ES-I3 (cell line): Measurements from ENCODE around the gene LENG8.
"Not testable (repeated sequence)": the region's sequence is repeated elsewhere in the genome, so short reads cannot be mapped to it uniquely, and the experiment has no call there.

Source experiments
- H3K36me3 ChIP-seq: 2 replicates; pipeline ENCODE4 v1.6.1; 2013; ENCODE audit warnings: mild to moderate bottlenecking, low read length, control low read depth, moderate library complexity; ENCODE audit not compliant: insufficient read depth
- H3K4me1 ChIP-seq: 2 replicates; pipeline ENCODE4 v1.6.1; 2013; ENCODE audit warnings: mild to moderate bottlenecking, control low read depth, low read length; ENCODE audit not compliant: insufficient read depth
- H3K9ac ChIP-seq: 2 replicates; pipeline ENCODE4 v1.6.1; 2013; ENCODE audit warnings: low read depth, mild to moderate bottlenecking, low read length, moderate library complexity
- H3K9me3 ChIP-seq: 2 replicates; pipeline ENCODE4 v1.6.1; 2013; ENCODE audit warnings: mild to moderate bottlenecking, low read length, moderate library complexity; ENCODE audit not compliant: control insufficient read depth, insufficient read depth

Gene LENG8

DNA sequence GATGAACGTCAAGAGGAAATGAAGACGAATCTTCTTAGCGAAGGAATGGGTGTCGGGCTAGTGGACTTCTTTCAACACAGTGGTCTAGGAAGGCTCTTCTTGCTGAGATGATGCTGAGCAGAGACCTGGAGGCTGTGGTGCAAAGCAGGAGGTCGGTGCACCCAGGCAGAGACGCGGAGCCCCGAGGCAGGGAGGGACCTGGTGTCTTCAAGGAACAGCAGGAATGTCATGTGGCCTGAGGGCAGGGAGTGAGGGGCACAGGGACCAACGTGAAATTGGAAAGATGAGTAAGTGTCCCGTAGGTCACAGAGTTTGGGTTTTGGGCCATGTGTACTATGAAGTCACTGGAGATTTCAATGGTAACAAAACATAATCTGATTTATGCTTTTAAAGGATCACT, 35.5 kb downstream of the LENG8 start:
- H3K9me3 ChIP-seq = no peaks in the 10 kb centered on the region
- 0 out of 2 replicates have a peak, but pooled peaks cover 1% of the 10 kb centered on the region for H3K4me1 ChIP-seq
- H3K36me3 ChIP-seq = no peaks in the 10 kb centered on the region
- no peak overlapping the region for H3K9ac ChIP-seq

DNA sequence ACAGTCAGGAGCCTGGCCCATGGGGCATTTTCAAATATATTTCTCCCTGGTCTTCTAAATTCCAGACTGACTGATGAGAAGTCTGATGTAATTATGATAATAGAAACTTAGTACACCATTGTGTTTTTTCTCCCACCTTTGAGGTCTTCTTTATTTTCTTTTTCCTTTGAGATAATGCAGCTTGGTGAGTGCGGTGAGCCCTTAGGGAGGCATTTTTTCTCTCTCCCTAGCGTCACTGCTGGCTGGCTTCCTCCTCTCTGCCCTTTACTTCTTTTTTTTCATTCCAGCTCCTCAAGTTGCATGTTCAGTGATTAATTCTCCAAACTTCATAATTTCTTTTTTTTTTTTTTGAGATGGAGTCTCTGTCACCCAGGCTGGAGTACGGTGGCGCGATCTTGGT, 36.9 kb downstream of the LENG8 start:
- Histone ChIP-seq H3K4me1 (0 out of 2 replicates have a peak, but pooled peaks cover 5% of the 10 kb centered on the region), H3K9me3 (no peaks in the 10 kb centered on the region), H3K9ac (no peak overlapping the region), H3K36me3 (no peaks in the 10 kb centered on the region)

DNA sequence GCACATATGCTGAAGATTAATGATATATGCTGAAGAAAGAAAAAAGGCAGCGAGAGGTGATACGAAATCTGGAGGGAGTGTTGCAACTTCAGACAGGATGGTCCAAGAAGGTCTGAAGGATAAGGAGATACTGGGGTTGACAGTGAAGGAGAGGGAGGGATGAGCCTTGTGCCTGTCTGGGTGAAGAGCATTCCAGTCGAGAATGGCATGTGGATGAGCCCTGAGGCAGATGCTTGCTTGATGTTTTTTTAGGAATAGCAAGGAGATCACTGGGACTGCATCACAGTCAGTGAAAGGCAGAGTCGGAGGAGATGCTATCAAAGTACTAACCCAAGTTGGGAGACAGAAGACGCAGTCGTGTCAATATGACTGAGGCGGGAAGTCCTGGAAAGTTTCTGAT, 40.3 kb downstream of the LENG8 start:
- 0 out of 2 replicates have a peak, but pooled peaks cover 5% of the 10 kb centered on the region for H3K4me1 ChIP-seq

GRCh38 chr19:54489766-54490165, 40.8 kb downstream of the LENG8 start:
- Histone ChIP-seq H3K4me1 (0 out of 2 replicates have a peak, but pooled peaks cover 5% of the 10 kb centered on the region), H3K9me3 (no peaks in the 10 kb centered on the region), H3K36me3 (no peaks in the 10 kb centered on the region), H3K9ac (no peak overlapping the region)

More for the DNA sequence above, 40.3 kb downstream of the LENG8 start:
- Histone ChIP-seq H3K36me3 (no peaks in the 10 kb centered on the region), H3K9me3 (no peaks in the 10 kb centered on the region), H3K9ac (no peak overlapping the region)

GRCh38 chr19:54492568-54492967, 43.6 kb downstream of the LENG8 start:
- H3K9me3 ChIP-seq = no peaks in the 10 kb centered on the region
- H3K4me1 ChIP-seq = 0 out of 2 replicates have a peak, but pooled peaks cover 5% of the 10 kb centered on the region
- H3K36me3 ChIP-seq = no peaks in the 10 kb centered on the region
- H3K9ac ChIP-seq = no peak overlapping the region

GRCh38 chr19:54493056-54493455, 44.1 kb downstream of the LENG8 start:
- H3K9ac ChIP-seq, H3K36me3 ChIP-seq, H3K4me1 ChIP-seq, H3K9me3 ChIP-seq: not testable (repeated sequence)

- Histone ChIP-seq H3K9me3 (no peaks in the 10 kb centered on the region), H3K4me1 (0 out of 2 replicates have a peak, but pooled peaks cover 5% of the 10 kb centered on the region), H3K36me3 (no peaks in the 10 kb centered on the region), H3K9ac (no peak overlapping the region)
Measured at GRCh38 chr19:54493967-54494585, 45.1 kb downstream of the LENG8 start.

DNA sequence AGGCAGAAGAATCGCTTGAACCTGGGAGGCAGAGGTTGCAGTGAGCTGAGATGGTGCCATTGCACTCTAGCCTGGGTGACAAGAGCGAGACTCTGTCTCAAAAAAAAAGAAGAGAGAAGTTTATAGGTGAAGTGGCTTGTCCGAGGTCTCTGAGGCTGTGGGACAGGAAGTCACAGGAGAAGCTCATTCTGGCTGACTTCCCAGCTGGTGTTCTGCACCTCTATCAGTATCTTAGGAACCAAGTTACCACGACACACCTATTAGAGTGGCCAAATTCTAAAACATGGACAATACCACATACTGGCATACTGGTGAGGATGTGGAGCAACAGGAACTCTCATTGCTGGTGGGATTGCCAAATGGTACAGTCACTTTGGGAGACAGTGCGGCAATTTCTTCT, 46.3 kb downstream of the LENG8 start:
- H3K9me3 ChIP-seq, H3K9ac ChIP-seq, H3K36me3 ChIP-seq, H3K4me1 ChIP-seq: not testable (repeated sequence)

- H3K4me1 ChIP-seq, H3K9me3 ChIP-seq, H3K9ac ChIP-seq, H3K36me3 ChIP-seq: not testable (repeated sequence)
Measured at GRCh38 chr19:54497747-54498450, 48.9 kb downstream of the LENG8 start.

DNA sequence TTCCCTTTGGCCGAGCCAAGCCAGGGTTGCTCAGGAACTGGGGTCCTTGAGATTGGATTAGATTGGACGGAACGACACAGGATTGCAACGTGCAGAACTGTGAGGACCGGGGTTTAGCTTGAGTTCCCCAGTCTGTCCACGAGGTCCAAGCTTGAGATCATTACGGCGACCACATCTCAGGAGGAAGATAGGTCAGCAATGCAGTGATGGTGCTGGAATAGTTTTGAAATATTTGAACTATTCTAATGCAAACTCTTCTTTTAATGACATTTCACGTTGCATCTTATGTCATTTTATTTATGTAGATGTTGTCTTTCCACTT, 49.4 kb downstream of the LENG8 start:
- not testable (repeated sequence) for H3K9me3 ChIP-seq, H3K4me1 ChIP-seq, H3K36me3 ChIP-seq, H3K9ac ChIP-seq

- no peaks in the 10 kb centered on the region for H3K4me1 ChIP-seq
- H3K36me3 ChIP-seq = no peaks in the 10 kb centered on the region
- no peaks in the 10 kb centered on the region for H3K9me3 ChIP-seq
- H3K9ac ChIP-seq = no peak within 1 kb of the TSS
Measured at GRCh38 chr19:54502518-54503048, 53.6 kb downstream of the LENG8 start, which contains the start of gene LAIR2. Gene LAIR2, plus strand, starts transcription at chr19:54502831. Its CDS starts 88 bp downstream, at chr19:54502919.

DNA sequence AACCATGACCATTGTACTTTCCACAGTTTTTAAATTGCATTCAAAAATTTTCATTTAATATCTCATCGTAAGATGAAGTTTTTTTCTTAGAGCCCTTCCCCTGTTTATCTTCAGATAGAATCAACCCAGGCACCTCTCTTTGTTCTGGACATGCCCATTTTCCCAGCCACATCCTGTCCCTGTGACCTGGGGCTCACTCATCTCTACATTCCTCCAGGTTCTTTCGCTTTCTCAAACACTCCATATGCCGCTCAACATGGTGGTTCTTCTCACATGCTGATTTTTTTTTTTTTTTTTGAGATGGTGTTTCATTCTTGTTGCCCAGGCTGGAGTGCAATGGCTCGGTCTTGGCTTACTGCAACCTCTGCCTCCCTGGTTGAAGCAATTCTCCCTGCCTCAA, 56.5 kb downstream of the LENG8 start:
- not testable (repeated sequence) for H3K36me3 ChIP-seq, H3K9me3 ChIP-seq, H3K9ac ChIP-seq, H3K4me1 ChIP-seq

DNA sequence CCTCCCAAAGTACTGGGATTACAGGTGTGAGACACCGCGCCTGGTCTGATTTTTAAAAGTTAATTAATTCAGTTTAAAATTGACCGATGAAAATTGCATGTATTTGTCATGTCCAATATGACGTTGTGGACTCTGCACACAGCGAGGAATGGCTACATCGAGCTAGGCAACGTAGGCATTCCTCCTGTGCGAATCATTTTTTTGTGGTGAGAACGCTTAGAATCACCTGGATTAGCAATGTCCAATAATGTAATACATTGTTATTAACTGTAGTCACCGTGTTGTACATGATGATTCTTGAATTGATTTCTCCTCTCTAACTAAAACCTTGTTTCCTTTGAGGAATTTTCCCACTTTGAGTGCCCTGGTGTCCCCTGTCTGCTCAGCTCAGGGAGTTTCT, 57.1 kb downstream of the LENG8 start:
- Histone ChIP-seq H3K9me3 (no peaks in the 10 kb centered on the region), H3K9ac (no peak overlapping the region), H3K4me1 (no peaks in the 10 kb centered on the region; the same call in 1 of the 2 replicates), H3K36me3 (no peaks in the 10 kb centered on the region)

- H3K4me1 ChIP-seq, H3K36me3 ChIP-seq, H3K9me3 ChIP-seq, H3K9ac ChIP-seq: not testable (repeated sequence)
Measured at GRCh38 chr19:54507038-54507717, 58.2 kb downstream of the LENG8 start.

DNA sequence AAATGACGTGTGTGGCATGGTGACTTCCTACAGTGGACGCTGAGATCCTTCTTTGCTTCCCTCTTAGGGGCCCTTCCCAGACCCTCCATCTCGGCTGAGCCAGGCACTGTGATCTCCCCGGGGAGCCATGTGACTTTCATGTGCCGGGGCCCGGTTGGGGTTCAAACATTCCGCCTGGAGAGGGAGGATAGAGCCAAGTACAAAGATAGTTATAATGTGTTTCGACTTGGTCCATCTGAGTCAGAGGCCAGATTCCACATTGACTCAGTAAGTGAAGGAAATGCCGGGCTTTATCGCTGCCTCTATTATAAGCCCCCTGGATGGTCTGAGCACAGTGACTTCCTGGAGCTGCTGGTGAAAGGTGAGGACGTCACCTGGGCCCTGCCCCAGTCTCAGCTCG, 58.8 kb downstream of the LENG8 start:
- no peaks in the 10 kb centered on the region for H3K9me3 ChIP-seq
- H3K4me1 ChIP-seq = no peaks in the 10 kb centered on the region; the same call in 1 of the 2 replicates
- H3K9ac ChIP-seq = no peak overlapping the region
- no peaks in the 10 kb centered on the region for H3K36me3 ChIP-seq
